ENCODE data around the gene HSPH1.

Gene HSPH1

GRCh38 chr13:31175847-31176532 is 14.3 kb upstream of the HSPH1 start:
- no peak for DNase-seq

- no peak for DNase-seq
Measured at GRCh38 chr13:31174018-31174417, 12.3 kb upstream of the HSPH1 start.

GRCh38 chr13:31172535-31172934 is 10.8 kb upstream of the HSPH1 start:
- no peak for DNase-seq

- DNase-seq, result no peak
Measured at GRCh38 chr13:31172001-31172400, 10.3 kb upstream of the HSPH1 start.

GRCh38 chr13:31168736-31169135 is 7.0 kb upstream of the HSPH1 start:
- no peak for DNase-seq

- no peak for DNase-seq
Measured at GRCh38 chr13:31168166-31168565, 6.5 kb upstream of the HSPH1 start.

- no peak for DNase-seq
Measured at GRCh38 chr13:31167490-31167889, 5.8 kb upstream of the HSPH1 start.

- DNase-seq, result no peak
Measured at GRCh38 chr13:31166591-31166990, 4.9 kb upstream of the HSPH1 start.

GRCh38 chr13:31162151-31163008 is 676 bp upstream of the HSPH1 start:
- DNase-seq, result peak; percentile 93

GRCh38 chr13:31160857-31161556 is 697 bp downstream of the HSPH1 start:
- DNase-seq, result peak; percentile 69

- DNase-seq, result no peak
Measured at GRCh38 chr13:31159306-31159705, 2.4 kb downstream of the HSPH1 start.

GRCh38 chr13:31154939-31155338 is 6.8 kb downstream of the HSPH1 start:
- DNase-seq, result no peak

- no peak for DNase-seq
Measured at GRCh38 chr13:31151837-31152236, 9.9 kb downstream of the HSPH1 start.

GRCh38 chr13:31150315-31150985 is 11.3 kb downstream of the HSPH1 start:
- DNase-seq, result no peak

- DNase-seq, result no peak
Measured at GRCh38 chr13:31149604-31150003, 12.1 kb downstream of the HSPH1 start.

- DNase-seq, result no peak
Measured at GRCh38 chr13:31145417-31145816, 16.3 kb downstream of the HSPH1 start.

- no peak for DNase-seq
Measured at GRCh38 chr13:31138515-31138914, 23.2 kb downstream of the HSPH1 start.

GRCh38 chr13:31136724-31137123 is 25.0 kb downstream of the HSPH1 start:
- DNase-seq, result no peak

GRCh38 chr13:31134039-31134711 is 27.5 kb downstream of the HSPH1 start:
- no peak for DNase-seq

- no peak for DNase-seq
Measured at GRCh38 chr13:31133621-31134020, 28.1 kb downstream of the HSPH1 start.

GRCh38 chr13:31131470-31131961 is 30.2 kb downstream of the HSPH1 start:
- no peak for DNase-seq

- no peak for DNase-seq
Measured at GRCh38 chr13:31129419-31129818, 32.3 kb downstream of the HSPH1 start.

All from RPMI8226 (cell line).